ENCODE measurements around the gene SCEL. TPM values are rescaled to one million over a fixed set of nuclear protein-coding genes. Genes with fewer than 3 reads are reported as not detected.
"Not testable (repeated sequence)": the region's sequence is repeated elsewhere in the genome, so short reads cannot be mapped to it uniquely, and the experiment has no call there.

The SCEL gene
- total RNA-seq, 4 donors from 2014 or later = 0.13 to 1.7 (median 0.29) TPM; not detected in 1

GRCh38 chr13:77518266-77518665 is 17.2 kb upstream of the SCEL start:
- TF ChIP-seq CTCF (IDR thresholded peaks at IDR 0.05) = no peak
- no peak for TF ChIP-seq POLR2A (IDR thresholded peaks at IDR 0.05; ENCODE audit: low read depth)
- no peak for TF ChIP-seq EP300 (IDR thresholded peaks at IDR 0.05)
- no peak for TF ChIP-seq POLR2AphosphoS5 (IDR thresholded peaks at IDR 0.05)
- Histone ChIP-seq H3K36me3 (no peaks in the 10 kb centered on the region), H3K27me3 (no peaks in the 10 kb centered on the region), H3K4me1 (peaks cover 0 to 8% (median 3%) of the 10 kb centered on the region in 4 donors), H3K9me3 (no peaks in the 10 kb centered on the region), H3K4me3 (no peak overlapping the region), H3K27ac (replicated peaks in 1 of 4) (no peak overlapping the region)
- intact Hi-C loops (cut with DNase I) = no loop called here
- no peak for DNase-seq (ENCODE audit: extremely low spot score)

GRCh38 chr13:77519396-77519795 is 16.1 kb upstream of the SCEL start:
- H3K4me3 ChIP-seq; H3K27ac ChIP-seq (replicated peaks in 1 of 4); H3K36me3 ChIP-seq; H3K9me3 ChIP-seq; H3K4me1 ChIP-seq; H3K27me3 ChIP-seq; intact Hi-C loops (cut with DNase I): not testable (repeated sequence)
- WGBS = 94% methylated on average over 1 of the region's 1 CpG
- DNase-seq (ENCODE audit: extremely low spot score) = peak; percentile 53

DNA sequence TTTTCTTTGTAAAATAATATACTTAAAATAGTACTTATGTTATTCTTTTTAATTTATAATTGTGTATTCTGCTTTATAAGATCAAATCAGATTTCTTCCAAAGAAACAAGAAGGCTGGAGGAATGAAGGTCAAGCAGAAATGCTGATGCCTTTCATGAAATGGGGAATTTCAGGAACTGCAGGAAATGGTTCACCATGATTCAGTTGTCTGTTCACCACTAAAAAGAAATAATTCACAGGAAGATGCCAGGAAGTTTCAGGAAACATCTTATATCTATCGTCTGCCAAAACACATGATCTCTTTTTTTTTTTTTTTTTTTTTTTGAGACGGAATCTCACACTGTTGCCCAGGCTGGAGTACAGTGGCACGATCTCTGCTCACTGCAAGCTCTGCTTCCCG is 15.7 kb upstream of the SCEL start:
- DNase-seq (ENCODE audit: extremely low spot score) = peak; percentile 1
- Histone ChIP-seq H3K27me3 (no peaks in the 10 kb centered on the region), H3K9me3 (no peaks in the 10 kb centered on the region), H3K27ac (replicated peaks in 1 of 4) (no peak overlapping the region), H3K36me3 (no peaks in the 10 kb centered on the region), H3K4me3 (no peak overlapping the region), H3K4me1 (peaks cover 0 to 8% (median 3%) of the 10 kb centered on the region in 4 donors)
- TF ChIP-seq POLR2AphosphoS5 (IDR thresholded peaks at IDR 0.05) = no peak
- no peak for TF ChIP-seq EP300 (IDR thresholded peaks at IDR 0.05)
- TF ChIP-seq POLR2A (IDR thresholded peaks at IDR 0.05; ENCODE audit: low read depth) = no peak
- no peak for TF ChIP-seq CTCF (IDR thresholded peaks at IDR 0.05)
- intact Hi-C loops (cut with DNase I) = no loop called here
- 79% methylated on average over 4 of the region's 4 CpGs for WGBS

DNA sequence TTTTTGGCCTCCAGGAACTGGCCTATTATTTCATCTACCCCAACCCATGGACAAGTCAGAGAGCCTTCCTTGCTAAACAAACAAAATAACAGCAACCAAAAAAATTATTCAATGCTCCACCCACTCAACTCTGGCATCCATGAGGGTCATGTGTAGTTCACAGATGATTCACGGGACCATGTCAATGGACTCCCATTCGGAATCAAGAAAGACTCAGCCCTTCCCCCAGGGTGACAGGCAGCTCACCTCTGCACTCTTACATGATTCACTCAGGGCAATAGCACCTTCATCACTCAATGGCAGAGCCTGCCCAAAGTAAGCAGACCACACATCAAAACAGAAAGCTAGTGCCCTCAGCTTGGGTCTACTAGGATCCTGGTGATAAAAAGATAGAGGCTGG is 14.3 kb upstream of the SCEL start:
- Histone ChIP-seq H3K4me3 (no peak overlapping the region), H3K4me1 (peaks cover 0 to 8% (median 3%) of the 10 kb centered on the region in 4 donors), H3K27me3 (no peaks in the 10 kb centered on the region), H3K36me3 (no peaks in the 10 kb centered on the region), H3K27ac (replicated peaks in 1 of 4) (no peak overlapping the region), H3K9me3 (no peaks in the 10 kb centered on the region)
- TF ChIP-seq EP300 (IDR thresholded peaks at IDR 0.05) = no peak
- TF ChIP-seq CTCF (IDR thresholded peaks at IDR 0.05) = no peak
- no peak for TF ChIP-seq POLR2AphosphoS5 (IDR thresholded peaks at IDR 0.05)
- no peak for TF ChIP-seq POLR2A (IDR thresholded peaks at IDR 0.05; ENCODE audit: low read depth)
- WGBS = 94% methylated on average over 2 of the region's 2 CpGs
- DNase-seq (ENCODE audit: extremely low spot score) = peak; percentile 34
- intact Hi-C loops (cut with DNase I) = no loop called here

DNA sequence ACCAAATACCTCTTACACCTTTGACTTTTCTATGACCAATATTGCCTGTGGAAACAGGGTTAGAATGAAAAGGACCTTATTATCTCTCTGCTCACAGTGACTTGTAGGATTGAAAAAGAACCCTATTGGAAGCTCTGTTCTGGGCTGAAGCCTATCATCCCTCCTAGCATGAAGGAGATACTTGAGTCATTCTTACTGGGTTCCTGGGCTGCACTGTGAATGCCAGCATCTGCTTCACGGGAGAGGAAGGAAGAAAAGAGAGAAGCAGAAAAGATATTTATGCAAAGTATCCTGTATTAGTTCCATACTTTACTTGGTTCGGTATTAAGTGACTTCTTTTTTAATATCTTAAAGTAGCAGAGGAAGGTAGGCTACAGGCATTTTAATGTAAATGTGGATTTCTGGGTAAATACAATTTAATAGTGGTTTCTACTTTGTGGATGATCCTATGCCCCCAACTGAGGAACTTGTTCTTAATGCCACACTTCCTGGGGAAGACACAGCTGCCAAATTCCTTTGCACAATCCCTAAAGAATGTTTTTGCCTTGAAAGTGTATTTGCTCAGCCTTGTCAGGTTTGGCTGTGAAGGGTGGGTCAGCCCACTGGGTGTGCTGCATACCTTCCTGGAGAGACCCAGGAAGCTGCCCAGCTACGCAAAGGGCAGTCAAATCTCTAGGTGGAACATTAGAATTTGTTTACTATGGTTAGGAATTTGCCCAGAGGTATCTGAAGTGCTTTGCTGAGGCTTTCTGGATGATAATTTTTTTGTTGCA is 13.7 kb upstream of the SCEL start:
- WGBS = 53% methylated on average over 3 of the region's 3 CpGs
- no peak overlapping the region for H3K27ac ChIP-seq (replicated peaks in 1 of 4)
- H3K4me1 ChIP-seq = peaks cover 0 to 8% (median 3%) of the 10 kb centered on the region in 4 donors
- no peaks in the 10 kb centered on the region for H3K9me3 ChIP-seq
- H3K4me3 ChIP-seq = no peak overlapping the region
- DNase-seq (ENCODE audit: extremely low spot score) = peak; percentile 31
- H3K27me3 ChIP-seq = no peaks in the 10 kb centered on the region
- no peaks in the 10 kb centered on the region for H3K36me3 ChIP-seq
- intact Hi-C loops (cut with DNase I) = no loop called here
- TF ChIP-seq CTCF (IDR thresholded peaks at IDR 0.05) (no peak), POLR2A (IDR thresholded peaks at IDR 0.05; ENCODE audit: low read depth) (no peak), EP300 (IDR thresholded peaks at IDR 0.05) (no peak), POLR2AphosphoS5 (IDR thresholded peaks at IDR 0.05) (no peak)

Data from esophagus muscularis mucosa (tissue), 4 donors.